HG03565 (cell line): ENCODE measurements around the gene IQCH.
"Not testable (repeated sequence)": the region's sequence is repeated elsewhere in the genome, so short reads cannot be mapped to it uniquely, and the experiment has no call there.

Experiments
- ATAC-seq: cut with Tn5 transposase; IDR thresholded peaks from one replicate; pipeline ENCODE4 v1.9.1; 2021; ENCODE audit warnings: mild to moderate bottlenecking, moderate library complexity; ENCODE audit not compliant: unreplicated experiment

IQCH gene

DNA sequence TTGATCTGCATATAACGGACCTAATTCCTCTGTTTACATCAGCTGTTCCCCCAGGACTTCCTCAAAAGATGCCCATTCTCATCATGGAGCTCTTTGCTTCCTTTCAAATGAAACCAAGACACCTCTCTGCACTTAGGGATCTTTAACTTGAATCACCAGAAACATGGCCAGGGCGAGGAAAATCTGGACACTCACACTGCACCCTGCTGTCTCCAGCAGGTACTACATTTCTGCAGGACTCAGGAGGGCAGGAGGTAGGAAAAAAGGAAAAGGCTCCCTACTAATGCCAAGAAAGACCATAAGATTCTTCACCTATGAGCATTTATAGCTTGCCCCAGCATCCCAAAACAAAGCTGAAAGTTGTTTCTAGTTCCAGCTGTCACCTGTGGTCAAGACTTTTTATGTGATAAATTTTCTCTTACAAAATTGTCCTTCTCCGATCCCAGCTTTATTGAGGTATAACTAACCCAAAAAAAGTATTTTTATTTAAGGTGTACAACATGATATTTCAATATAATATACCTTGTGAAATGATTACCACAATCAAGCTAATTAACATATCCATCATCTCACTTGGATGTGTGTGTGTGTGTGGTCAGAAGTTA, 179.0 kb downstream of the IQCH start:
- ATAC-seq: no peak

DNA sequence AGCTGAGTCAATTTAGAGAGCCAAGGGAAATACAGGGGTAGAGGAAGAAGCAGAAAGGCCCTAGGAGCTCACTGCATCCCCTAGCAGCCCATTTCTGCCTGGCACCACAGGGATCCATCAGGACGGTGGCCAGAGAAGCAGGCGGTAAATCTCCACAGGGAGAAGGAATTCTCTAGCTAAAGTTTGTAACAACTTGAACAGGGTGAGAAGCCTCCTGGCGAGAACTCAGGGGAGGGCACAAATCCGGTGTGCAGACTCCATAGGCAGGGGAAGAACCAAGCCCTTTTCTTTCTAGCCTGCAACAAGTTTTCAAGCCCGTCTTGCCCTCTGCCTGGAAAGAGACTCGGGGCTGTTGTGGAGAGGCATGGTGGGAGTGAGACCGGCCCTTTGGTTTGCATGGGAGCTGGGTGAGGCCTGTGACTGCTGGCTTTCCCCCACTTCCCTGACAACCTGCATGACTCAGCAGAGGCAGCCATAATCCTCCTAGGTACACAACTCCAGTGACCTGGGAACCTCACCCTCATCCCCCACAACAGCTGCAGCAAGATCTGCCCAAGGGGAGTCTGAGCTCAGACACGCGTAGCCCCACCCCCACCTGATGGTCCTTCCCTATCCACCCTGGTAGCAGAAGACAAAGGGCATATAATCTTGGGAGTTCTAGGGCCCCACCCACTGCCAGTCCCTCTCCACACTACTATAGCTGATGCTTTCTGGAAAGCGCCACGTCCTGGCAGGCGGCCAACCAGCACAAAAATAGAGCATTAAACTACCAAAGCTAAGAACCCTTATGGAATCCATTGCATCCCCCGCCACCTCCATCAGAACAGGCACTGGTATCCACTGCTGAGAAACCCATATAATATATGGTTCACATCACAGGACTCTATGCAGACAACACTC, 182.0 kb downstream of the IQCH start:
- not testable (repeated sequence) for ATAC-seq

DNA sequence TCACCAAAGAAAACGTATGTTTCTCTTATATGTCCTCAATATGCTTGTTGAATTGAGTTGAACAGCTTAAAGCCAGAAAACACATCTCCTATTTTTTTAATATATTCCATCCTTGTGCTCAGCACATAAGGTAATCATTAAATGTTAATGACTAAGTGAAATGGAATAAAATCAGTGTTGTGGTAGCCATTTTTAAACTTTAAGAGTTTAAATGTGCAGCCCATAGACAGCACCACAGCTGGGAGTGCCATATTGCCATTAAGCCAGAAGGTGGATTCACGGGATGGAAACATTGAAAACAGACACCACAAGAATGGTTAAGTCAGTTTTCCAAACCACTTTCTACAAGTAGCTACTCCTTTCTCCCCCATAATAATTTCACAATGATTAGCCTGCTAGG, 189.5 kb downstream of the IQCH start:
- no peak for ATAC-seq

DNA sequence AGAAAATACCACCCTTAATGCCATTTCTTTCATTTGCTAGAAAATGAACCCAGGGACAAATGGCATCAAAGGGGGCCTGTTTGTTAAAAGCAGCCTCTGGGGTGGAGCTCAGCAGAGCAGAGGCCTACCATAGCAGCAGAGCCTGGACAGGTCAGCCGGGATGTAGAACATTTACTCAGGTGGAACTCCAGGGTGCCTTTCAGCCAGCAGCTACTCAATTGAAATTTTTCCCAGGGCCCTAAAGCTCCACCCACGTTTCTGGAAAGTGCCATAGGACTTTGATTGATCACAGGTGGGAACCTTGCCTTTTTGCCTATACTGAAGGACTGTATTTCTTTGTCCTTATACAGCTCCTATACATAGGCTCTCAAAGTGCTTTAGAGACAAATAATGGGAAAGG, 191.9 kb downstream of the IQCH start:
- ATAC-seq: no peak

DNA sequence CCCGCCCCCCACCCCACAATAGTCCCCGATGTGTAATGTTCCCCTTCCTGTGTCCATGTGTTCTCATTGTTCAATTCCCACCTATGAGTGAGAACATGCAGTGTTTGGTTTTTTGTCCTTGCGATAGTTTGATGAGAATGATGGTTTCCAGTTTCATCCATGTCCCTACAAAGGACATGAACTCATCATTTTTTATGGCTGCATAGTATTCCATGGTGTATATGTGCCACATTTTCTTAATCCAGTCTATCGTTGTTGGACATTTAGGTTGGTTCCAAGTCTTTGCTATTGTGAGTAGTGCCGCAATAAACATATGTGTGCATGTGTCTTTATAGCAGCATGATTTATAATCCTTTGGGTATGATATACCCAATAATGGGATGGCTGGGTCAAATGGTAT, 193.8 kb downstream of the IQCH start:
- ATAC-seq: not testable (repeated sequence)

DNA sequence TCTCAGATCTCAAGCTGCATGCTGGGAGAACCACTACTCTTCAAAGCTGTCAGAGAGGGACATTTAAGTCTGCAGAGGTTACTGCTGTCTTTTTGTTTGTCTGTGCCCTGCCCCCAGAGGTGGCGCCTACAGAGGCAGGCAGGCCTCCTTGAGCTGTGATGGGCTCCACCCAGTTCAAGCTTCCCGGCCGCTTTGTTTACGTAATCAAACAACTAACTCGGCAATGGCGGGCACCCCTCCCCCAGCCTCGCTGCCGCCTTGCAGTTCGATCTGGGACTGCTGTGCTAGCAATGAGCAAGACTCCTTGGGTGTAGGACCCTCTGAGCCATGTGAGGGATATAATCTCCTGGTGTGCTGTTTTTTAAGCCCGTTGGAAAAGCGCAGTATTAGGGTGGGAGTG, 199.1 kb downstream of the IQCH start:
- not testable (repeated sequence) for ATAC-seq

DNA sequence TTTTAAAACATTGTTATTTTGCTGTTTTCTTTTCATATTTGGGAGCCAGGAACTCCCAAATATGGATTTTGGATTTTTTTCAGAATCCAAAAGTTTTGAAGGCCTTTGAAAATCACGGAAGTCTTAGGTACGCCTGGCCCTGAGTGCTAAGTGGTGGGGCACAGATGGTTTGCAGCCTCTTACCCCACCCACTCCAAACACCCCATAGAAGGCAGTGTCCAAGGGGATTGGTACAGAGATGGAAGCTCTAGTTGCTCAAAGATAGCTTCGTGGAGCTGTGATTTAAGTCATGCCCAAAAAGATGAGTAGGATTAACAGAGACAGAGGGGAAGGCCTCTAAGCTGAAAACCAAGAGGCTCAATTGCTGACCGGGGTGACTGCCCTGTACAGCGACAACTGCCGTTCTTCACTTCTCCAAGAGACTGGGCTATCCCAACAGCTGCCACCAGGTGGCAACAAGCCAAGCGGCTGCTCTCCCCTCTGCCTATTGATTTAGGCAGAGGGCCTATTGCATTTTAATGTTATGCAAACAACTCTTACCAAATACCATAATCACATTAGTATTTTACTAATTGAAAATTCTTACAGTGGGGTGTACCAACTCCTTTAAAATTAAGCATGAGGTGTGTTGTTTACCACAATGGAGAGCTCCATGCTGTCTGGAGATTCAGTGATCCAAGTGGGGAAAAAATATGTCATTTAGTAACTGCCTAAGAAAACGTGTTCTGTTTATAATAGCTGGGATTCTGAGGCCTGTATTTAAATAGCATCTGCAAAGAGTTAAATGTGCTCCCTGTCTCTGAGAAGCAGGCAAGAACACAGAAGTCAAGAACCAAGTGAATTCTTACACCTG, 202.3 kb downstream of the IQCH start:
- ATAC-seq: no peak

DNA sequence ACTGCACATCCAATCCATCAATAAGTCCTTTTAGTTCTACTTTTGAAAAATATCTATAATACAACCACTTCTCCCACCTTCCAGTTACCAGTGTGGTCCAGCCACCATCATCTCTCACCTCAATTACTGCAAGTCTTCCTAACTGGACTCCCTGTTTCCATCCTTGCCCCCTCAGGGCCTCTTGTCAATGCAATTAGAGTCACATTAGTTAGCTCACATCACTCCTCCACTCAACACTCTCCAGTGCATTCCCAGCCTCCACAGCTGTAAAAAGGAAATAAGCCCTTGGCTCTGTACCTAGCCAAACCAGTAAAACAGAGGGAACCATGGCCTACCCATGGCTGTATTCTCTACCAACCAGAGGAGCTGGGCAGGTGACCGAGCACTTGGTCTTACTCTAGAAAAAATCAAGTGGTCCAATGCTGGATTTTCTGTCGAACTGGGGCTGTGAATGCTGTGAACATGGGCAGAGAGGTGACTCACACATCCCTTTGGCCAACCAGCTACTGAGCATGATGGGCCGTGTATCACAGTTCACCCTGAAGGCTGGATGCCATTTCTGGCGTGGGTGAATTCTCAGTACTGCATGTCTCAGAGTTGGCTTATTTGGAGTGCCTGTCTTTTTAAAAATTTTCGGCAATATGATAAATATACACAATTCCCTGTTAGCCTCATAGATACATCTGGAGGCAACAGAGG, 203.9 kb downstream of the IQCH start:
- no peak for ATAC-seq

DNA sequence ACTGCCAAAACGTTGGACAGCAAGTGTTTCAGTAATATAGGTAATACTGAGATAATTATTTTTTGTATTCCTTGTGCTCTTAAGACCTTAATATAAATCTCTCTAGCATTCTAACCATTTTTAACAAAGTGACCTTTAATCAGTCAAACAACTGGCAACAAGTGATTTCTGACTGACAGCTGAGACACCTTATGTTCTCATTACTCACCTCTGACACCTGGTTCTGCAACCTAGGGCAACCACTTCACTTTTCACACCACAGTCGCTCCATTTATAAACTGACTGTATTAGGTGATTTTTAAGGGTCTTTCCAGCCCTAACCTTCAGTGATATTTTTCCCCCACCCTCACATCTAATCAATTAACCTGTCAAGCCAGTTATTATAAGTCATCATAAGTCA, 205.9 kb downstream of the IQCH start:
- no peak for ATAC-seq

DNA sequence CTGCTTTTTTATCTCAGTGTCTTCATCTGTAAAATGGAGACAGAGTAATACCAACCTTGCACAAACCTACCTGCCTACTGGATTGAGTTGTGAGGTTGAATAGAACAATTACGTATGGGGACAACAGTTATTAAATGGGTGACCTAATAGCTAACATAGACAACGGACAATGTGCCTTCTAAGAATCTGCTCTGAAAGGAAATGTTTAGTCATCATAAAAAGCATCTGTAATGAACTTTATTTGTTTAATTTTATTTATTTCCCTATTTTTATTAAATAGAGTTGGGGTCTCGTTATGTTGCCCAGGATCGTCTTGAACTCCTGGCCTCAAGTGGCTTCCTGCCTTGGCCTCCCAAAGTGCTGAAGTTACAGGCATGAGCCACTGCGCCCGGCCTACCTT, 207.1 kb downstream of the IQCH start:
- ATAC-seq: no peak

DNA sequence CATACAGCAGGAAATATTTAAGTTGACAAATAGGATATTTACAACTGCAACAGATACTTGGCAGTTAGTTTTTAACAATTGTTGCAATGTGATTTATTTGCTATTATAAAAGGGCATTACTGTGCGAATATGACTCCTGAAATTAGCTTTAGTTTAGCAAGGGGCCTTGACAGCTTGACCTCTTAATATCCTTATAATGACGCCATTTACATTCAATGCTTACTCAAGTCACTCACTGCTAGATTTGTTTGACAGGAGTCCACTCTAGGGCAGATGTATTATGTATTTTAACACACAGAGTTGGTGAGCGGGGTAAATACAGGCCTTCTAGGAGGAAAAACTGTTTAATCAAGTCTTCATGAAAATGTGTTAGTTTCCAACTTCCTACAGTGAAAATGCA, 208.3 kb downstream of the IQCH start:
- no peak for ATAC-seq

DNA sequence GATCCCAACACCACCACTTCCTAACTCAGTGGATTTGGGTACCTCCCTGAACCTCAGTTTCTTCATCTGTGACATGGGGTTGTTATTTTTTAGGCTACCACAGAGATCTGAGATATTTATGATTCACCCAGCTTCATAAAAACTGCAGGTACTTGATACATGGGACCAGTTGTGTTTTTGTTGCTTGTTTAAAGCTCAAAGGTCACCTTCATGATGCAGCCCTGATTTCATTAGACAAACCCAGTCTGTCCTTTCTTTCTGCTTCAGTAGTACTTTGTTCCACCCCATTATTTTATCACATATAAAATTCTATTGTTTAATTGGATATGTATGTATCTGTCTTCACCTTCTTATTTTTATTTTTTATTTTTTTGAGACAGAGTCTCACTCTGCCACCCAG, 208.9 kb downstream of the IQCH start:
- no peak for ATAC-seq

DNA sequence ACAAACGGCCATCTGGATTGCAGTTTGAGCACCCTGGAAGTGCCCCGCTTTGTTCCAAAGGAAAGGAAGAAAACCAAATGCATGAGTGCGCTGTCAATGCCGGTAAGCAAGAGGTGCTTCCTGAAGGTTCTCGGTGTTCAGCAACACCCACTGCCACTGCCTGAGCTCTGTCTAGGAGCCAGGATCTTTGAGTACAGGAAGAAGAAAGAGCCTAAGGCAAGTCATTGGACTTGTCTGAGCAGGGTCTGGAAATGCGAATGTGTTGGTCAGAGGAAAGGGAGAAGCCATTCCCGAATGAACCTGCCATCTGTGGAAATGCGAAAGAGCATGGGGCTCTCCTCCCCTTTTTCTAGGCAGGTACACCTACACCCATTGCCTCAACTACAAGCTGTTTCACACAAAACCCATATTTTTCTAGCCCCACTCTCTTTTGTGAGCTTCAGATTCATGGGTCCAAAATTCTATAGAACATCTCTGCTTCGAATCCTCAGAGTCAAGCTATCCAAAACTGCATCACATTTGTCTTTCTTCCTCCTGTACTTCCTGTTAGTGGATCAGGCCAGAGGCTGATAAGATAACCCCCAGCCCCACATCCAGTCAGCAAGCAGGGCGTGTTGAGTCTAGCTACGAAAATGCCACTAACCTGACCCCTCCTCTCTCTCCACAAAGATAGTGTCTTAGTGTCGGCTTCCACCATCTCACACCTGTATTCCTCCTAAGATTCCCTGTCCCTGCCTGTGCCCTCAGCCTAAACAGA, 210.8 kb downstream of the IQCH start:
- ATAC-seq: no peak

DNA sequence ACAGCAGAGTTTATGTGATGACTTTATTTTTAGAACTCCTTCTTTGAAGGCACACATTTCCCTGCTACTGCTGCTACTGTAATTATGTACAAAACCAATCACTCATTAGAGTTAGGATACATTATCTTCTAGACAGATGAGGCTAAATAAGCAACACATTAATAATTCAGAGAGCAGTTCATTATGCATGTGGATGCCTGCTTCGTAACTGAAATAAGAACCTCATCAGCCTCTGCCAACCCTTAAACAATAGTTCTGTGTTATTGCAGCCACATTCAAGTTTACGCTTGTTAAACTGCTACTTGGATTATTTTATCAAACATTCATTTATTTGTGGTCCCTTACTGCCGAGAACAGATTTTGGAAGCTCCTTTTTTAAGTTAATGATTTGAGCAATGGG, 213.8 kb downstream of the IQCH start:
- ATAC-seq: no peak

DNA sequence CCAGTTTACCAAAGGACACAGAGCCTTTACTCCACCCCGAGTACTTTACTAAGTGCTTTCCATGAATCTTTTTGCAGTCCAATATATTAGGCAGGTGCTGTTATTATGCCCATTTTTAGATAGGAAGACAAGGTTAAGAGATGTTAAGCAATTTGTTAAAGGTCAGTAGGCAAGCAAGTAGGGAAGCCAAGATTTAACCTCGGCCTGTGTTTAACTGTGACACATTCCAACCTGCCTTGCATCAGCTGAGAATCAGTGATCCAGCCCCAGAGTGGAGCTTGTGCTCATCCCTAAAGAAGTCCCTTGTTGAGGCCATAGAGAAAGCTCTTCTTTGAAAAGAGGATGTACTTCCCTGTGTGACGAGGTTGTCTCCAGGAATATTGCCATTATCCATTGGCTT, 215.1 kb downstream of the IQCH start:
- ATAC-seq: no peak

DNA sequence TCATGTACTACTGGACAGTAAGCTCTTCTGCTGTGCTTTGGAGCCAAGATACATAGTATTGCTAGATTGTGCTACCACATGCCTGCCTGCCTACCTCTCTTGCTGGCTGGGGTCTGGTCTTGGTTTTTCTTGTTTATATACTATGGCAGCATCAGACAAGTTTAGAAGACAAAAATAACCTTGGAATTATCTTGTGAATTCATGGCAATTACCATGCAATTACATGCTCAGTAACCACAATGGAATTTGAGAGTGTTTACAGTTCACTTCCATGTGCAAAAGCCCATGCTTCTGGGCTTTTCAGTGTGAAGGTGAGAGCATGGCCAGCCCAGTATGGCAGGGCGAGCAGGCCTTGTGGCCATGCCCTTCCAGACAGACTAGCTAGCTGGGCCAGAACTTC, 218.4 kb downstream of the IQCH start:
- ATAC-seq: no peak

DNA sequence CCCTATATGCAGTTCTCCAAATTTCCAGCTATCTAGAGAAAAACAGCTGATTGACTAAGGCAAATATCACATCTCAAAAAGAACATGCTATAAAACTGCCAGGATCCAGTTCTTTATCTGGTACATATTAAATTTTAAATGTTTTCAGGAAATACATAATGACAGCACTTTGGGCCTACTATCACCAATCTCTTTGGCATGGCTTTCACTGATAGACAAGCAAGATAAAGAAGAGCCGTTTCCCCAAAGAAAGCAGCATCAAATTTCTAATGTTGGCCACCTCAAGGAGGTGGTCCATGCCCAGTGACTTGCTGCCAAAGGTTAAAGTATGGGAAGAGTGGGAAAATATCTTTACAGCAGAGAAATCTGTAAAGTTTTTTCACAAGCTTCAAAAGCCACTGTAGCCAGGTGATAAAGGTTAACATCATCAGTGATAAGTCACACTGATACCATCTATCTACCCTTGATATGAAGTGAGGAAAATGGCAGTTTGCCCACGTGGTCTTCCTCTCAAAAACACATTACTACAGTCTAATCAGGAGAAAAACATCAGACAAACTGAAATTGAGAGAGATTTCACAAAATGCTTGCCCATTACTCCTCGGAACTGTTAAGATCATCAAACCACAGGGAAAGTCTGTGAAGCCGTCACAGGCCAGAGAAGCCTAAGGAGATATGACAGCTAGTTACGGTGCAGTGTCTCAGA, 220.0 kb downstream of the IQCH start:
- ATAC-seq: no peak

DNA sequence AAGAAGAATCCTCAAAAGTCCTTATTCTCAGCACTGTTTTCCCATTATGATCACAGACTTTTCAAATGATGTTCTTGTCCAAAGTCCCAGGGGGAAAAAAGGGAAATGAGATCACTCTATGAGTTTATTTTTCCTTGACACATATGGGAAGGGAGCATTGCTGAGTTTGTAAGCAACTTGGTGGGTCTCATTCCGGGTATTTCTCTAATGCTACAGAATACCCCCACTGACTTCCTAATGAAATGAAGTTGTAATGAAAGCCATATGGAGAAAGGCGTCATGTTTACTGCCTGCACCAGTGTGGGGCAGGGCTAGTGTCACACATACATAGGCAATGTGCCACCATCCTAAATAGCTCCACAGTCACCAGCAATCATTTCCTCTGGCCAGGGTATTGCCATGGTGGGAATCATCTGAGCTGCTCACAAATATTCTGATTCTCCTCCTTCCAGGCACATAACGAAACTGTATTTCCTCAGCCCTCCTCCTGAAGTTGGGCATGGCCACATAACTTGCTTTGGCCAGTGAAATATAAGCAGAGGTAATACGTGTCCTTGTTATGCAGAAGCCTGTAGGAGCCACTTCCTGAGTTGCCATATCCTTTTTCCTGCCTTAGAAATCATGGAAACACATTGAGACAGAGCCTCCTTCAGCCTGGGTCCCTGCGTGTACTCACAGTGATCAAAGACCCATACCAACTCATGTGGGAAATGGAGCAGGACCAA, 225.4 kb downstream of the IQCH start:
- ATAC-seq: no peak

DNA sequence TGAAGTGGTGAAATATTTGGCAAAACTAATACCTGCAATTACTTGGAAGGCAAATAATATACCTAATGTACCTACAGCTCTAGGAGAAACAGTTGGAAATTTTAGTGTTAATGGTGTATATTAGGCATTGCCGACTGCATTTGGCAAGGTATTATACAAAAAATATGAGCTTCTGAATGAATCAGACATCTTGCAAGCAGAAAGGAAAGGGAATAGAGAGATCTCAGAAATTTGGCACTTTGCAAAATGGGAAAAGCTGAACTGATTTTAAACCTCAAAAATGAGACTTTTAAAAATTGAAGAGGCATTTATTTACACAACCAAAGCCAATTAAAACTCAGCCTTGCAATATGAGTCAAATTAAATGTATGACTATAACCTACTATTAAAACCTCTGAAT, 226.2 kb downstream of the IQCH start:
- no peak for ATAC-seq
